H54 (cell line): ENCODE measurements around the gene TAF10.

Experiments
- DNase-seq: peaks from one replicate; pipeline ENCODE4 v3.0.0; 2011; ENCODE audit warnings: low spot score, mixed read lengths; ENCODE audit not compliant: insufficient read length
- FAIRE-seq: peaks from 3 replicates; lab custom pipeline; 2011; peaks lifted over from hg19 to GRCh38; lab: Jason Lieb, UNC
- POLR2A ChIP-seq: IDR thresholded peaks from 2 replicates; pipeline ENCODE4 v1.6.1; 2011; ENCODE audit warnings: low read depth, mild to moderate bottlenecking, low read length

Gene TAF10

GRCh38 chr11:6623391-6624363 lies 11.7 kb upstream of the TAF10 start:
- TF ChIP-seq POLR2A, result no peak
- FAIRE-seq (no peak), DNase-seq (no peak)

- peak; percentile 33 for DNase-seq
- FAIRE-seq, result no peak
- no peak for TF ChIP-seq POLR2A
Measured at GRCh38 chr11:6622261-6623171, 10.5 kb upstream of the TAF10 start.

- FAIRE-seq, result no peak
- no peak for TF ChIP-seq POLR2A
- DNase-seq, result no peak
Measured at GRCh38 chr11:6621711-6622211, 9.7 kb upstream of the TAF10 start.

GRCh38 chr11:6620636-6621035 lies 8.6 kb upstream of the TAF10 start:
- FAIRE-seq (no peak), DNase-seq (no peak)
- TF ChIP-seq POLR2A, result no peak

GRCh38 chr11:6619004-6619745 lies 7.2 kb upstream of the TAF10 start, which contains the start of gene TPP1:
Gene TPP1 (minus strand): TSS chr11:6619422. CDS start chr11:6619400, 22 bp downstream.
- DNase-seq (peak; percentile 99), FAIRE-seq (peak; percentile 91)
- peak; percentile 36; the same call in 1 of the 2 replicates for TF ChIP-seq POLR2A

- TF ChIP-seq POLR2A, result no peak
- FAIRE-seq (no peak), DNase-seq (peak; percentile 46)
Measured at GRCh38 chr11:6618117-6619003, 6.3 kb upstream of the TAF10 start.

- FAIRE-seq (no peak), DNase-seq (no peak)
- TF ChIP-seq POLR2A, result no peak
Measured at GRCh38 chr11:6617315-6617781, 5.3 kb upstream of the TAF10 start.

GRCh38 chr11:6616596-6617250 lies 4.7 kb upstream of the TAF10 start:
- DNase-seq (no peak), FAIRE-seq (no peak)
- no peak for TF ChIP-seq POLR2A

- FAIRE-seq (no peak), DNase-seq (no peak)
- no peak for TF ChIP-seq POLR2A
Measured at GRCh38 chr11:6615882-6616585, 4.0 kb upstream of the TAF10 start.

- DNase-seq, result no peak
- FAIRE-seq, result no peak
- no peak for TF ChIP-seq POLR2A
Measured at GRCh38 chr11:6615046-6615445, 3.0 kb upstream of the TAF10 start.

GRCh38 chr11:6614446-6614845 lies 2.4 kb upstream of the TAF10 start:
- no peak for DNase-seq
- no peak for FAIRE-seq
- no peak for TF ChIP-seq POLR2A
